ENCODE measurements around the gene ARPC1A. TPM values are rescaled to one million over a fixed set of nuclear protein-coding genes. Genes with fewer than 3 reads are reported as not detected.
"Not testable (repeated sequence)": the region's sequence is repeated elsewhere in the genome, so short reads cannot be mapped to it uniquely, and the experiment has no call there.

The ARPC1A gene
- total RNA-seq, 1 donor from 2014 or later, result 216 TPM

DNA sequence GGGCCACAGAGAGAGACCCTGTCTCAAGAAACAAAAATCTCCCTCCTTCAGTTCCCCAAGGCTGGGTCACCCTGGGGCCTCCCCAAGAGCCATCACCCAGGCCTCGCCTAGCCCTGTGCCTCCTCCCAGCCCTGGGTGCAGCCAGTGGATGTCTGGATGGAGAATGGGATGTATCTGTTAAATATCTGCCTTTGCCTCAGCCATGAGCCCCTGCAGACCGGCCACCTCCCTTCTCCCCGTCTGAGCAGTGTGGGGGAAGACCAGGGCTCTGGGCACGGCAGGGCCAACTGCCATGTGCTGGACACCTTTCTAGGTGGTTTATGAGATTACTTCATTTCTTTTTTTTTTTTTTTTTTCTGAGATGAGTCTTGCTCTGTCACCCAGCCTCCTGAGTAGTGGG, 58.8 kb downstream of the ARPC1A start:
- TF ChIP-seq, protein P1, sequence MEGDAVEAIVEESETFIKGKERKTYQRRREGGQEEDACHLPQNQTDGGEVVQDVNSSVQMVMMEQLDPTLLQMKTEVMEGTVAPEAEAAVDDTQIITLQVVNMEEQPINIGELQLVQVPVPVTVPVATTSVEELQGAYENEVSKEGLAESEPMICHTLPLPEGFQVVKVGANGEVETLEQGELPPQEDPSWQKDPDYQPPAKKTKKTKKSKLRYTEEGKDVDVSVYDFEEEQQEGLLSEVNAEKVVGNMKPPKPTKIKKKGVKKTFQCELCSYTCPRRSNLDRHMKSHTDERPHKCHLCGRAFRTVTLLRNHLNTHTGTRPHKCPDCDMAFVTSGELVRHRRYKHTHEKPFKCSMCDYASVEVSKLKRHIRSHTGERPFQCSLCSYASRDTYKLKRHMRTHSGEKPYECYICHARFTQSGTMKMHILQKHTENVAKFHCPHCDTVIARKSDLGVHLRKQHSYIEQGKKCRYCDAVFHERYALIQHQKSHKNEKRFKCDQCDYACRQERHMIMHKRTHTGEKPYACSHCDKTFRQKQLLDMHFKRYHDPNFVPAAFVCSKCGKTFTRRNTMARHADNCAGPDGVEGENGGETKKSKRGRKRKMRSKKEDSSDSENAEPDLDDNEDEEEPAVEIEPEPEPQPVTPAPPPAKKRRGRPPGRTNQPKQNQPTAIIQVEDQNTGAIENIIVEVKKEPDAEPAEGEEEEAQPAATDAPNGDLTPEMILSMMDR (conservative IDR thresholded peaks at IDR 0.05), result no peak
- peaks cover 14% of the 10 kb centered on the region for H3K4me1 Mint-ChIP-seq
- H3K27ac Mint-ChIP-seq (ENCODE audit: unreplicated experiment), result no peak overlapping the region
- peaks cover 2% of the 10 kb centered on the region for H3K36me3 Mint-ChIP-seq (ENCODE audit: low read depth)
- H3K4me3 Mint-ChIP-seq, result no peak overlapping the region
- no peaks in the 10 kb centered on the region for H3K27me3 Mint-ChIP-seq (ENCODE audit: low read depth)
- no peaks in the 10 kb centered on the region for H3K9me3 Mint-ChIP-seq
- DNase-seq (ENCODE audit: low read depth, low spot score), result no peak

GRCh38 chr7:99385564-99385963, 59.9 kb downstream of the ARPC1A start:
- Mint-ChIP-seq H3K27ac (ENCODE audit: unreplicated experiment) (no peak overlapping the region), H3K36me3 (ENCODE audit: low read depth) (peaks cover 2% of the 10 kb centered on the region), H3K27me3 (ENCODE audit: low read depth) (no peaks in the 10 kb centered on the region), H3K9me3 (no peaks in the 10 kb centered on the region), H3K4me3 (no peak overlapping the region), H3K4me1 (peaks cover 6% of the 10 kb centered on the region)
- no peak for DNase-seq (ENCODE audit: low read depth, low spot score)
- TF ChIP-seq, protein P1 (conservative IDR thresholded peaks at IDR 0.05), result no peak

DNA sequence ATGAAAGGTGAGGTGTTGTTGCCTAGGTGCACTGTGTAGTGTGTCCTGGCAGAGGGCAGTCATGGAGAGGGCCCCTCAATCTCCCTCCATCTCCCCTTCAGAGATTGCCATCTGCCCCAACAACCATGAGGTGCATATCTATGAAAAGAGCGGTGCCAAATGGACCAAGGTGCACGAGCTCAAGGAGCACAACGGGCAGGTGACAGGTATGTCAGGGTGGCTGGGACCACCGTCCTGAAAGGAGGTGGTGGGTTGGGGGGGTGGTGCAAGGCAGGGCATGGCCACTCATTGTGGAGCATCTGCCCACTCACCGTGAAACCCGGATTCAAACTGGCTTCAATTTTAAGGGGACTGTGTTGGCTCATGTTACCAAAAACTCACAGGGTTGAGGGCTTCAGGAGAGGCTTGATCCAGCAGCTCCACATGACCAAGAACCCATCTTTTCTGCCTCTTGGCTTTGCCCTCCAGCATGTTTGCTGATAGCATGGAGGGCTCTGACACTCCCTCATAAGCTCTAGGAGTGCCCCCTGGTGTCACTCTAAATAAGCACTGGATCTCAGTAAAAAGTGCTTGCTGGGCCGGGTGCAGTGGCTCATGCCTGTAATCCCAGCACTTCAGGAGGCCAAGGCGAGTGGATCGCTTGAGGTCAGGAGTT, 61.0 kb downstream of the ARPC1A start:
- no peak for DNase-seq (ENCODE audit: low read depth, low spot score)
- peak overlapping the region; percentile 57 for H3K4me3 Mint-ChIP-seq
- H3K27ac Mint-ChIP-seq (ENCODE audit: unreplicated experiment), result no peak overlapping the region
- H3K36me3 Mint-ChIP-seq (ENCODE audit: low read depth), result peaks cover 2% of the 10 kb centered on the region
- no peaks in the 10 kb centered on the region for H3K9me3 Mint-ChIP-seq
- H3K4me1 Mint-ChIP-seq, result no peaks in the 10 kb centered on the region
- no peaks in the 10 kb centered on the region for H3K27me3 Mint-ChIP-seq (ENCODE audit: low read depth)
- TF ChIP-seq, protein P1 (conservative IDR thresholded peaks at IDR 0.05), result peak; percentile 41

- peak overlapping the region; percentile 57 for H3K4me3 Mint-ChIP-seq
- H3K9me3 Mint-ChIP-seq, H3K4me1 Mint-ChIP-seq: not testable (repeated sequence)
Measured at GRCh38 chr7:99387239-99387635, 61.5 kb downstream of the ARPC1A start.

DNA sequence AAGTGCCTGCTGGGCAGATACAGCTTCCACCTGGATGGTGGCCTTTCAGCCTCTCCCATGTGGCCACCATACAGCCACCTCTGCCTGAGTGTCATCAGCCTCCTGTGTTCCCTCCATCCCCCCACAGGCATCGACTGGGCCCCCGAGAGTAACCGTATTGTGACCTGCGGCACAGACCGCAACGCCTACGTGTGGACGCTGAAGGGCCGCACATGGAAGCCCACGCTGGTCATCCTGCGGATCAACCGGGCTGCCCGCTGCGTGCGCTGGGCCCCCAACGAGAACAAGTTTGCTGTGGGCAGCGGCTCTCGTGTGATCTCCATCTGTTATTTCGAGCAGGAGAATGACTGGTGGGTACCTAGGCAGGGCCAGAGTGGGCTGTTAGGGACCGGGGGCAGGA, 62.2 kb downstream of the ARPC1A start:
- Mint-ChIP-seq H3K36me3 (ENCODE audit: low read depth) (peaks cover 2% of the 10 kb centered on the region), H3K4me1 (peaks cover 3% of the 10 kb centered on the region), H3K27me3 (ENCODE audit: low read depth) (peaks cover 1% of the 10 kb centered on the region), H3K4me3 (no peak overlapping the region), H3K9me3 (no peaks in the 10 kb centered on the region), H3K27ac (ENCODE audit: unreplicated experiment) (peak overlapping the region; percentile 35)
- TF ChIP-seq, protein P1 (conservative IDR thresholded peaks at IDR 0.05), result no peak
- no peak for DNase-seq (ENCODE audit: low read depth, low spot score)

More at GRCh38 chr7:99387239-99387635, 61.5 kb downstream of the ARPC1A start:
- not testable (repeated sequence) for H3K27me3 Mint-ChIP-seq (ENCODE audit: low read depth); H3K36me3 Mint-ChIP-seq (ENCODE audit: low read depth); DNase-seq (ENCODE audit: low read depth, low spot score); H3K27ac Mint-ChIP-seq (ENCODE audit: unreplicated experiment)
- TF ChIP-seq, protein P1 (conservative IDR thresholded peaks at IDR 0.05), result peak; percentile 7

Measured in neural crest cell (in vitro differentiated cells).